H1 (cell line): ENCODE measurements around the gene RAD50. TPM values are rescaled to one million over a fixed set of nuclear protein-coding genes. Genes with fewer than 3 reads are reported as not detected.

Source experiments
- CTCF ChIA-PET: fragments of 300-600 bp; sonication (Branson Sonifier 250); formaldehyde crosslinking; loops from one replicate; lab custom pipeline; 2021; ENCODE audit not compliant: partially characterized antibody; lab: Charles Lee
- POLR2A ChIA-PET: fragments of 300-600 bp; sonication (Branson Sonifier 250); formaldehyde crosslinking; loops from one replicate; lab custom pipeline; 2021; ENCODE audit warnings: inconsistent platforms; ENCODE audit not compliant: partially characterized antibody; lab: Charles Lee
- DNase-seq, 2 experiments: peaks; one replicate each; pipeline versions ENCODE4 v3.0.0 to v3.0.0-alpha.2; 2010 to 2022; ENCODE audit warnings: low spot score in 2 of 2, low read depth in 1 of 2, mixed read lengths in 1 of 2
- FAIRE-seq: peaks from 2 replicates; lab custom pipeline; 2011; peaks lifted over from hg19 to GRCh38; lab: Jason Lieb, UNC
- H2AFZ ChIP-seq: 2 replicates; pipeline ENCODE4 v1.8.1; 2012; ENCODE audit warnings: low read length, inconsistent platforms
- H2AK5ac ChIP-seq: 2 replicates; pipeline ENCODE4 v1.6.1; 2013; ENCODE audit warnings: low read depth, low read length
- H2BK120ac ChIP-seq: replicated peaks from 2 replicates; pipeline ENCODE3; 2013; ENCODE audit warnings: low read depth, low read length, inconsistent platforms
- H2BK12ac ChIP-seq: 2 replicates; pipeline ENCODE4 v1.6.1; 2013; ENCODE audit warnings: low read depth, low read length
- H2BK15ac ChIP-seq: 2 replicates; pipeline ENCODE4 v1.6.1; 2013; ENCODE audit warnings: low read length
- H2BK20ac ChIP-seq: 2 replicates; pipeline ENCODE4 v1.6.1; 2013; ENCODE audit warnings: low read length
- H2BK5ac ChIP-seq: 2 replicates; pipeline ENCODE4 v1.6.1; 2013; ENCODE audit warnings: low read depth, low read length
- H3K14ac ChIP-seq: 2 replicates; pipeline ENCODE4 v1.6.1; 2013; ENCODE audit warnings: inconsistent platforms; ENCODE audit not compliant: insufficient read length
- H3K18ac ChIP-seq: 2 replicates; pipeline ENCODE4 v1.6.1; 2013; ENCODE audit warnings: low read length; ENCODE audit errors: extremely low read depth
- H3K23ac ChIP-seq: 2 replicates; pipeline ENCODE4 v1.6.1; 2013; ENCODE audit warnings: inconsistent platforms; ENCODE audit not compliant: insufficient read length
- H3K23me2 ChIP-seq: 2 replicates; pipeline ENCODE4 v1.6.1; 2013; ENCODE audit warnings: low read depth, low read length
- H3K27ac ChIP-seq: 2 replicates; pipeline ENCODE4 v1.6.1; 2011; ENCODE audit warnings: low read depth, low read length, inconsistent platforms
- H3K27me3 ChIP-seq, 4 experiments: replicated peaks in 1 of 4; 1 replicate in 1 of 4; 2 replicates in 3 of 4; pipeline versions ENCODE4 v1.6.1 to v1.8.1; 2011 to 2013; ENCODE audit warnings: low read length in 3 of 4, mild to moderate bottlenecking in 3 of 4, inconsistent platforms in 2 of 4, mixed read lengths in 2 of 4, moderate library complexity in 1 of 4; ENCODE audit not compliant: control insufficient read depth in 3 of 4, insufficient read depth in 3 of 4; ENCODE audit errors: extremely low read depth in 1 of 4
- H3K36me3 ChIP-seq, 4 experiments: 2 replicates each; pipeline versions ENCODE4 v1.6.1 to v1.8.1; 2011 to 2013; ENCODE audit warnings: mild to moderate bottlenecking in 4 of 4, low read length in 3 of 4, moderate library complexity in 2 of 4, control low read depth in 1 of 4, inconsistent platforms in 1 of 4; ENCODE audit not compliant: insufficient read depth in 4 of 4, control insufficient read depth in 2 of 4
- H3K4ac ChIP-seq: replicated peaks from 2 replicates; pipeline ENCODE3; 2013; ENCODE audit warnings: low read length, low read depth, mixed read lengths, inconsistent platforms; ENCODE audit not compliant: insufficient read length
- H3K4me1 ChIP-seq, 4 experiments: replicated peaks in 1 of 4; 1 replicate in 1 of 4; 2 replicates in 3 of 4; pipeline versions ENCODE4 v1.6.1 to v1.8.1; 2011 to 2013; ENCODE audit warnings: low read length in 3 of 4, inconsistent platforms in 2 of 4, mixed read lengths in 1 of 4; ENCODE audit not compliant: insufficient read depth in 4 of 4, control insufficient read depth in 3 of 4
- H3K4me2 ChIP-seq, 2 experiments: 2 replicates each; pipeline versions ENCODE4 v1.6.1 to v1.8.1; 2011 to 2013; ENCODE audit warnings: low read depth in 2 of 2, low read length in 2 of 2, control low read depth in 1 of 2, inconsistent platforms in 1 of 2, mild to moderate bottlenecking in 1 of 2; ENCODE audit not compliant: insufficient read depth in 1 of 2
- H3K4me3 ChIP-seq, 4 experiments: fragments of 200-600, 300-600 bp in 1 of 4; sonication (generic), shearing (Covaris generic), sonication (Bioruptor Twin) in 1 of 4; 2 replicates each; pipeline versions ENCODE4 v1.5.1 to v1.8.1; 2011 to 2016; ENCODE audit warnings: low read length in 4 of 4, low read depth in 3 of 4, control low read depth in 2 of 4, inconsistent platforms in 2 of 4, mild to moderate bottlenecking in 2 of 4, mixed read lengths in 1 of 4, moderate library complexity in 1 of 4; ENCODE audit not compliant: insufficient read depth in 2 of 4; ENCODE audit errors: extremely low read depth in 1 of 4
- H3K56ac ChIP-seq: replicated peaks from 2 replicates; pipeline ENCODE3; 2013; ENCODE audit warnings: low read depth, mild to moderate bottlenecking, mixed read lengths, low read length, inconsistent platforms; ENCODE audit not compliant: insufficient read length
- H3K79me1 ChIP-seq: 2 replicates; pipeline ENCODE4 v1.6.1; 2013; ENCODE audit warnings: low read depth, low read length, control low read depth
- H3K79me2 ChIP-seq, 2 experiments: 2 replicates each; pipeline versions ENCODE4 v1.6.1 to v1.8.1; 2012 to 2013; ENCODE audit warnings: low read length in 2 of 2, mild to moderate bottlenecking in 2 of 2, inconsistent platforms in 1 of 2; ENCODE audit not compliant: insufficient read depth in 2 of 2, control insufficient read depth in 1 of 2
- H3K9ac ChIP-seq, 4 experiments: replicated peaks in 1 of 4; 1 replicate in 1 of 4; 2 replicates in 3 of 4; pipeline versions ENCODE4 v1.6.1 to v1.8.1; 2011 to 2013; ENCODE audit warnings: low read depth in 3 of 4, low read length in 3 of 4, control low read depth in 2 of 4, mild to moderate bottlenecking in 2 of 4, moderate library complexity in 2 of 4, inconsistent platforms in 1 of 4; ENCODE audit errors: extremely low read depth in 1 of 4
- H3K9me3 ChIP-seq, 2 experiments: 2 replicates each; pipeline versions ENCODE4 v1.6.1 to v1.8.1; 2012 to 2013; ENCODE audit warnings: mild to moderate bottlenecking in 2 of 2, moderate library complexity in 2 of 2, control low read depth in 1 of 2, inconsistent platforms in 1 of 2, low read depth in 1 of 2, low read length in 1 of 2, mixed read lengths in 1 of 2; ENCODE audit not compliant: insufficient read depth in 2 of 2
- H4K20me1 ChIP-seq, 2 experiments: replicated peaks in 1 of 2; 2 replicates each; pipeline versions ENCODE3 to v1.8.1; 2011 to 2013; ENCODE audit warnings: inconsistent platforms in 2 of 2, low read length in 2 of 2, mild to moderate bottlenecking in 1 of 2; ENCODE audit not compliant: insufficient read depth in 2 of 2, control insufficient read depth in 1 of 2
- H4K5ac ChIP-seq: 2 replicates; pipeline ENCODE4 v1.6.1; 2013; ENCODE audit warnings: low read length, low read depth, mixed read lengths, inconsistent platforms; ENCODE audit not compliant: insufficient read length
- H4K8ac ChIP-seq: 2 replicates; pipeline ENCODE4 v1.8.0; 2013; ENCODE audit warnings: mild to moderate bottlenecking, moderate library complexity, low read length, inconsistent platforms; ENCODE audit not compliant: insufficient read depth; ENCODE audit errors: extremely low read depth
- H4K91ac ChIP-seq: replicated peaks from 2 replicates; pipeline ENCODE3; 2013; ENCODE audit warnings: low read length, mixed read lengths, inconsistent platforms; ENCODE audit not compliant: insufficient read length
- ASH2L ChIP-seq: fragments of 200-600, 300-600 bp; sonication (generic); IDR thresholded peaks from one replicate; pipeline ENCODE4 v1.7.1; 2017; ENCODE audit warnings: low read length
- BRCA1 ChIP-seq: IDR thresholded peaks from 2 replicates; pipeline ENCODE4 v1.6.1; 2012; ENCODE audit warnings: low read depth, low read length, improper control_type of control experiment
- CTBP2 ChIP-seq: IDR thresholded peaks from 2 replicates; pipeline ENCODE4 v1.7.0; 2011; ENCODE audit warnings: borderline replicate concordance, mild to moderate bottlenecking, moderate library complexity, mixed read lengths, low read length; ENCODE audit not compliant: insufficient read depth, insufficient read length
- GTF2F1 ChIP-seq: IDR thresholded peaks from 2 replicates; pipeline ENCODE4 v1.6.1; 2012; ENCODE audit warnings: low read depth, low read length, improper control_type of control experiment, borderline replicate concordance
- KDM5A ChIP-seq: fragments of 200-600 bp; IDR thresholded peaks from 2 replicates; pipeline ENCODE4 v1.7.1; 2012; ENCODE audit warnings: mild to moderate bottlenecking, low read length, inconsistent platforms, mixed read lengths
- MAFK ChIP-seq: IDR thresholded peaks from 2 replicates; pipeline ENCODE4 v1.6.1; 2012; ENCODE audit warnings: low read depth, mild to moderate bottlenecking, improper control_type of control experiment, low read length
- POU5F1 ChIP-seq: IDR thresholded peaks from 2 replicates; pipeline ENCODE4 v1.6.1; 2011; ENCODE audit warnings: low read depth, mild to moderate bottlenecking, low read length, moderate library complexity
- RXRA ChIP-seq: IDR thresholded peaks from 2 replicates; pipeline ENCODE4 v1.6.1; 2011; ENCODE audit warnings: low read depth, mild to moderate bottlenecking, low read length, moderate library complexity; ENCODE audit not compliant: insufficient read depth
- SAP30 ChIP-seq: fragments of 300-600 bp; sonication (generic); IDR thresholded peaks from 2 replicates; pipeline ENCODE4 v1.7.1; 2012; ENCODE audit warnings: low read length, moderate library complexity, mild to moderate bottlenecking, inconsistent platforms; ENCODE audit not compliant: insufficient read depth, insufficient replicate concordance
- SIX5 ChIP-seq: IDR thresholded peaks from 2 replicates; pipeline ENCODE4 v1.6.1; 2011; ENCODE audit warnings: mild to moderate bottlenecking, low read depth, low read length
- SP4 ChIP-seq: IDR thresholded peaks from 2 replicates; pipeline ENCODE4 v1.6.1; 2012; ENCODE audit warnings: low read length, inconsistent platforms
- TAF7 ChIP-seq: optimal IDR thresholded peaks from 2 replicates; pipeline ENCODE3; 2011; ENCODE audit warnings: low read depth, mild to moderate bottlenecking, inconsistent platforms, low read length, moderate library complexity, borderline replicate concordance
- TCF12 ChIP-seq: IDR thresholded peaks from 2 replicates; pipeline ENCODE4 v1.6.1; 2011; ENCODE audit warnings: low read depth, mild to moderate bottlenecking, low read length
- WGBS, 2 experiments: shearing (Covaris generic) in 1 of 2; methylation state at CpG; one replicate each; pipeline versions ENCODE4 v1.1.6 to v1.1.7; 2013 to 2015; ENCODE audit warnings: low lambda C conversion rate in 2 of 2, mixed read lengths in 2 of 2, inconsistent platforms in 1 of 2, low coverage in 1 of 2, missing lambda C conversion rate in 1 of 2; ENCODE audit not compliant: insufficient replicate concordance in 2 of 2, insufficient coverage in 1 of 2, insufficient read length in 1 of 2; ENCODE audit errors: extremely low coverage in 1 of 2, missing lambda C conversion rate in 1 of 2; 5-methylcytosine and 5-hydroxymethylcytosine counted together
- polyA plus RNA-seq, 7 experiments: library from polyadenylated mRNA; depleted of rRNA in 3 of 7; stranded (reverse) in 5 of 7; unstranded in 2 of 7; fragments of >200 nt in 5 of 7; fragments of 200-250 nt in 2 of 7; gene quantifications; 1 replicate in 5 of 7; 2 replicates in 1 of 7; 4 replicates in 1 of 7; pipeline versions ENCODE4 v1.2.1 to v1.2.3, GENCODE V29; 2011 to 2013; ENCODE audit warnings: missing spikeins in 2 of 7, mixed read lengths in 2 of 7
- total RNA-seq: library from RNA; stranded (reverse); fragmentation: NEBNext Ultra II Directional; extraction: Animal tissue kit (Norgen Biotek cat#: 25700); gene quantifications from 2 replicates; pipeline ENCODE4 v1.2.1, GENCODE V29; 2021
- TF ChIP-seq, protein P1 (sequence below): IDR thresholded peaks from 2 replicates; pipeline ENCODE4 v1.6.1; 2012; ENCODE audit warnings: inconsistent platforms

Gene RAD50
- total and polyA plus RNA-seq, 2 of the 8 experiments (the other 6 are each of a cell fraction or from before 2014, with no cell fraction given), result 10.1 to 39.4 TPM

DNA sequence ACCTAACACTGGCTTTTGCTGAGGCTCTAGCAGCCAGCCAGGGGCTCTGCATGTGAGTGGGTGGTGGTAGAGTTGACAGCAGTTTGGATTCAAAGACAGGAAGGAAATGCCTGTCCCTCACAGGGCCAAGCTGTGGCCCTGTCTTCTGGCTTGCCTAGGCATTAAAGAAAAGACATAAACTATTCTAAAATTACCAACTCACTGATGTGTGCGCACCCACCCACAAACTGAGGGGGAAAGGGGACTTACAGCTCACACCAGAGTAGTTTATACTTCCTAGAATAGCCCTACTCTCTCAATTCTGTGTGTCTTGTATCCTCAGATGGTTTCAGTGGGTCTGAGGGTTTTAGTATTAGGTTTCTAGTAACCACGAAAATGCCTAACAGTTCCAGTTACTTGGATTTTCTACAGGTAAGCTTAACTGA, 82.9 kb downstream of the RAD50 start:
- no peak overlapping the region for H3K4me3 ChIP-seq
- peaks cover 0 to 5% (median under 1%) of the 10 kb centered on the region in 4 experiments; a peak in 2 of 7 replicates for H3K4me1 ChIP-seq
- H3K27ac ChIP-seq, result no peak overlapping the region
- no peak overlapping the region for H2AK5ac ChIP-seq
- no peaks in the 10 kb centered on the region for H4K20me1 ChIP-seq
- no peak overlapping the region for H2BK12ac ChIP-seq
- H3K4me2 ChIP-seq, result no peak overlapping the region
- H3K4ac ChIP-seq, result no peak overlapping the region
- no peak overlapping the region for H3K23ac ChIP-seq
- H3K56ac ChIP-seq, result no peak overlapping the region
- H3K18ac ChIP-seq, result no peak overlapping the region
- no peaks in the 10 kb centered on the region for H3K23me2 ChIP-seq
- POLR2A ChIA-PET, result no interaction called here
- H3K27me3 ChIP-seq, result no peaks in the 10 kb centered on the region
- no peak overlapping the region for H3K14ac ChIP-seq
- H3K36me3 ChIP-seq, result peaks cover 0 to 35% (median 23%) of the 10 kb centered on the region in 4 experiments; a peak in 7 of 8 replicates
- DNase-seq (no peak), FAIRE-seq (no peak)
- no peak overlapping the region for H4K91ac ChIP-seq
- H2BK15ac ChIP-seq, result no peak overlapping the region
- no peaks in the 10 kb centered on the region for H3K79me2 ChIP-seq
- H3K79me1 ChIP-seq, result no peaks in the 10 kb centered on the region
- CTCF ChIA-PET, result interaction anchor here (0.7 kb wide), 1 partner anchor 91 kb away, joined by 3 read pairs; no protein-coding TSS in a partner anchor
- H2BK120ac ChIP-seq, result no peak overlapping the region
- 81% methylated on average over 2 of the region's 2 CpGs; no CpG with 5 or more reads in 1 of the 2 experiments for WGBS, 2 experiments
- H2AFZ ChIP-seq, result no peak overlapping the region
- no peaks in the 10 kb centered on the region for H3K9me3 ChIP-seq
- no peak overlapping the region for H4K8ac ChIP-seq
- no peak overlapping the region for H2BK20ac ChIP-seq
- H2BK5ac ChIP-seq, result no peak overlapping the region
- no peak overlapping the region for H4K5ac ChIP-seq
- H3K9ac ChIP-seq, result no peak overlapping the region
- no peak for TF ChIP-seq POU5F1
- no peak for TF ChIP-seq GTF2F1
- TF ChIP-seq SP4, result no peak
- TF ChIP-seq TAF7, result no peak
- no peak for TF ChIP-seq RXRA
- no peak for TF ChIP-seq SIX5
- no peak for TF ChIP-seq KDM5A
- TF ChIP-seq ASH2L, result no peak
- TF ChIP-seq, protein P1, sequence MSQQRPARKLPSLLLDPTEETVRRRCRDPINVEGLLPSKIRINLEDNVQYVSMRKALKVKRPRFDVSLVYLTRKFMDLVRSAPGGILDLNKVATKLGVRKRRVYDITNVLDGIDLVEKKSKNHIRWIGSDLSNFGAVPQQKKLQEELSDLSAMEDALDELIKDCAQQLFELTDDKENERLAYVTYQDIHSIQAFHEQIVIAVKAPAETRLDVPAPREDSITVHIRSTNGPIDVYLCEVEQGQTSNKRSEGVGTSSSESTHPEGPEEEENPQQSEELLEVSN, result no peak
- TF ChIP-seq TCF12, result no peak
- no peak for TF ChIP-seq CTBP2
- no peak for TF ChIP-seq SAP30
- TF ChIP-seq MAFK, result no peak
- no peak for TF ChIP-seq BRCA1
